MM.1S (cell line): Measurements from ENCODE around the gene SLC12A3.

Experiments used
- CTCF ChIP-seq: fragments of 300-600 bp; sonication (generic); IDR thresholded peaks from 2 replicates; pipeline ENCODE4 v1.5.1; 2016; ENCODE audit warnings: antibody characterized with exemption, low read length, mixed read lengths
- EZH2 ChIP-seq: fragments of 300-600 bp; sonication (generic); optimal IDR thresholded peaks from 2 replicates; pipeline ENCODE3; 2017; ENCODE audit warnings: low read depth, mild to moderate bottlenecking, antibody characterized with exemption, low read length, mixed read lengths

- TF ChIP-seq EZH2 (no peak), CTCF (no peak)
These were observed 27.7 kb downstream of the SLC12A3 start for GRCh38 chr16:56892705-56893104.
